SU-DHL-6 (cell line): ENCODE measurements around the gene CCDC170.

Experiments used
- H2AFZ ChIP-seq: fragments of 200-600 bp; sonication (generic); 2 replicates; pipeline ENCODE4 v1.6.1; 2014; ENCODE audit warnings: low read depth, mild to moderate bottlenecking, moderate library complexity, mixed read lengths, antibody characterized with exemption, low read length; ENCODE audit not compliant: severe bottlenecking
- H3F3A ChIP-seq: fragments of 200-600 bp; shearing (Covaris generic); 2 replicates; pipeline ENCODE4 v1.6.0; 2016; ENCODE audit warnings: antibody characterized with exemption, mild to moderate bottlenecking; ENCODE audit not compliant: insufficient read depth
- H3K27ac ChIP-seq: fragments of 200-600 bp; sonication (generic); 2 replicates; pipeline ENCODE4 v1.5.1; 2016; ENCODE audit warnings: low read depth, mild to moderate bottlenecking, low read length, moderate library complexity, mixed read lengths
- H3K27me3 ChIP-seq: fragments of 200-600 bp; sonication (generic), shearing (Covaris generic); 2 replicates; pipeline ENCODE4 v1.6.0; 2014; ENCODE audit warnings: mild to moderate bottlenecking, low read length
- H3K36me3 ChIP-seq: fragments of 200-600 bp; sonication (generic); 2 replicates; pipeline ENCODE4 v1.6.1; 2014; ENCODE audit warnings: mild to moderate bottlenecking, low read length, mixed read lengths
- H3K4me2 ChIP-seq: fragments of 300-600, 200-600 bp; shearing (Covaris generic), sonication (generic); 2 replicates; pipeline ENCODE4 v1.6.0; 2014; ENCODE audit warnings: low read length, low read depth, mild to moderate bottlenecking; ENCODE audit not compliant: poor library complexity, severe bottlenecking
- H3K4me3 ChIP-seq: fragments of 200-600 bp; sonication (generic); 2 replicates; pipeline ENCODE4 v1.5.1; 2014; ENCODE audit warnings: antibody characterized with exemption, low read length, mild to moderate bottlenecking, mixed read lengths; ENCODE audit not compliant: insufficient read depth, poor library complexity, severe bottlenecking
- H3K79me2 ChIP-seq: fragments of 200-600 bp; sonication (generic); 2 replicates; pipeline ENCODE4 v1.6.1; 2014; ENCODE audit warnings: mild to moderate bottlenecking, low read length, moderate library complexity; ENCODE audit not compliant: insufficient read depth
- H3K9ac ChIP-seq: fragments of 200-600 bp; sonication (generic); 2 replicates; pipeline ENCODE4 v1.7.0; 2014; ENCODE audit warnings: mild to moderate bottlenecking, low read length
- H3K9me2 ChIP-seq: fragments of 200-600 bp; sonication (generic); replicated peaks from 2 replicates; pipeline ENCODE4 v1.6.1; 2014; ENCODE audit warnings: low read length; ENCODE audit not compliant: insufficient read depth
- H3K9me3 ChIP-seq: fragments of 200-600 bp; sonication (generic); 2 replicates; pipeline ENCODE4 v1.6.1; 2014; ENCODE audit warnings: low read length, mixed read lengths; ENCODE audit not compliant: insufficient read depth
- H4K20me1 ChIP-seq: fragments of 200-600 bp; sonication (generic); 2 replicates; pipeline ENCODE4 v1.6.1; 2014; ENCODE audit warnings: low read depth, mild to moderate bottlenecking, antibody characterized with exemption, low read length, moderate library complexity, mixed read lengths
- CTCF ChIP-seq: fragments of 200-600 bp; sonication (generic); IDR thresholded peaks from one replicate; pipeline ENCODE4 v1.5.1; 2017; ENCODE audit warnings: antibody characterized with exemption, mild to moderate bottlenecking, low read length, moderate library complexity; ENCODE audit not compliant: insufficient read depth, poor library complexity, severe bottlenecking
- EZH2phosphoT487 ChIP-seq: fragments of 200-600 bp; sonication (generic), shearing (Covaris generic); conservative IDR thresholded peaks from 2 replicates; pipeline ENCODE4 v1.6.1; 2018; ENCODE audit warnings: mild to moderate bottlenecking, antibody characterized with exemption, low read length, moderate library complexity, mixed read lengths

CCDC170 gene

GRCh38 chr6:151523034-151523433, 29.2 kb downstream of the CCDC170 start:
- Histone ChIP-seq H3K9me2 (no peaks in the 10 kb centered on the region), H4K20me1 (no peaks in the 10 kb centered on the region), H3K27ac (no peak overlapping the region), H3F3A (no peaks in the 10 kb centered on the region), H2AFZ (no peak overlapping the region), H3K27me3 (no peaks in the 10 kb centered on the region), H3K36me3 (no peaks in the 10 kb centered on the region), H3K9me3 (no peaks in the 10 kb centered on the region), H3K79me2 (no peaks in the 10 kb centered on the region), H3K4me2 (no peak overlapping the region), H3K9ac (no peak overlapping the region), H3K4me3 (no peak overlapping the region)
- TF ChIP-seq EZH2phosphoT487 (no peak), CTCF (no peak)

GRCh38 chr6:151524059-151524458, 30.2 kb downstream of the CCDC170 start:
- TF ChIP-seq EZH2phosphoT487 (no peak), CTCF (no peak)

GRCh38 chr6:151534576-151534975, 40.8 kb downstream of the CCDC170 start:
- Histone ChIP-seq H3K27ac (no peak overlapping the region), H3K27me3 (no peaks in the 10 kb centered on the region), H3K9ac (no peak overlapping the region), H2AFZ (no peak overlapping the region), H3F3A (no peaks in the 10 kb centered on the region), H3K9me2 (no peaks in the 10 kb centered on the region), H3K36me3 (no peaks in the 10 kb centered on the region), H3K4me2 (no peak overlapping the region), H3K4me3 (no peak overlapping the region), H3K9me3 (no peaks in the 10 kb centered on the region), H4K20me1 (no peaks in the 10 kb centered on the region), H3K79me2 (no peaks in the 10 kb centered on the region)
- no peak for TF ChIP-seq EZH2phosphoT487
- no peak for TF ChIP-seq CTCF

More at GRCh38 chr6:151524059-151524458, 30.2 kb downstream of the CCDC170 start:
- H3K4me2 ChIP-seq, result no peak overlapping the region
- no peaks in the 10 kb centered on the region for H3K79me2 ChIP-seq
- no peaks in the 10 kb centered on the region for H4K20me1 ChIP-seq
- no peaks in the 10 kb centered on the region for H3K9me2 ChIP-seq
- no peak overlapping the region for H2AFZ ChIP-seq
- no peaks in the 10 kb centered on the region for H3K9me3 ChIP-seq
- no peak overlapping the region for H3K4me3 ChIP-seq
- no peaks in the 10 kb centered on the region for H3K27me3 ChIP-seq
- H3K9ac ChIP-seq, result no peak overlapping the region
- H3K36me3 ChIP-seq, result no peaks in the 10 kb centered on the region
- no peaks in the 10 kb centered on the region for H3F3A ChIP-seq
- H3K27ac ChIP-seq, result no peak overlapping the region
